Activated CD4-positive, alpha-beta T cell treated with anti-CD3 and anti-CD28 coated beads, Interleukin-2, amount 10 ng/mL, durations not matched to agents 24 days and 14 days (primary cell): Measurements from ENCODE around the gene NOTCH4. TPM values are rescaled to one million over a fixed set of nuclear protein-coding genes. Genes with fewer than 3 reads are reported as not detected.

Source experiments
- DNase-seq: peaks from one replicate; pipeline ENCODE4 v3.0.0; 2022
- H3K27ac Mint-ChIP-seq: one replicate; pipeline ENCODE4 v1.8.0; 2022; ENCODE audit warnings: mild to moderate bottlenecking, mixed read lengths
- H3K27me3 Mint-ChIP-seq: one replicate; pipeline ENCODE4 v1.8.0; 2022; ENCODE audit warnings: mixed read lengths
- H3K36me3 Mint-ChIP-seq: one replicate; pipeline ENCODE4 v1.8.0; 2022; ENCODE audit warnings: low read depth, mild to moderate bottlenecking, mixed read lengths
- H3K4me1 Mint-ChIP-seq: one replicate; pipeline ENCODE4 v1.8.0; 2021; ENCODE audit warnings: mixed read lengths
- H3K4me3 Mint-ChIP-seq: one replicate; pipeline ENCODE4 v1.8.0; 2022; ENCODE audit warnings: mild to moderate bottlenecking, moderate library complexity, mixed read lengths
- H3K9me3 Mint-ChIP-seq: one replicate; pipeline ENCODE4 v1.8.0; 2021; ENCODE audit warnings: mixed read lengths
- intact Hi-C: fragments of 100-400 bp; cut with micrococcal nuclease; formaldehyde crosslinking; loops from one replicate; pipeline ENCODE4 v1.15.1; 2023
- total RNA-seq: library from RNA; stranded (reverse); gene quantifications from 2 replicates; pipeline ENCODE4 v1.2.3, GENCODE V29; 2022

Gene NOTCH4
- total RNA-seq, 1 donor from 2014 or later = 0.37 TPM

- no peak overlapping the region for H3K27ac Mint-ChIP-seq
- H3K27me3 Mint-ChIP-seq = no peaks in the 10 kb centered on the region
- H3K4me1 Mint-ChIP-seq = peaks cover 13% of the 10 kb centered on the region
- H3K36me3 Mint-ChIP-seq = peaks cover 26% of the 10 kb centered on the region
- H3K9me3 Mint-ChIP-seq = no peaks in the 10 kb centered on the region
- intact Hi-C loops = no loop called here
- H3K4me3 Mint-ChIP-seq = no peak overlapping the region
- no peak for DNase-seq
These were observed 55.5 kb downstream of the NOTCH4 start for GRCh38 chr6:32168350-32168749.

GRCh38 chr6:32167761-32168262 is 56.1 kb downstream of the NOTCH4 start:
- no peak for DNase-seq
- Mint-ChIP-seq H3K4me1 (peaks cover 8% of the 10 kb centered on the region), H3K4me3 (no peak overlapping the region), H3K9me3 (no peaks in the 10 kb centered on the region), H3K27me3 (no peaks in the 10 kb centered on the region), H3K27ac (no peak overlapping the region), H3K36me3 (peaks cover 26% of the 10 kb centered on the region)
- intact Hi-C loops = no loop called here

- intact Hi-C loops = no loop called here
- no peak for DNase-seq
- no peak overlapping the region for H3K27ac Mint-ChIP-seq
- no peaks in the 10 kb centered on the region for H3K27me3 Mint-ChIP-seq
- peaks cover 26% of the 10 kb centered on the region for H3K36me3 Mint-ChIP-seq
- H3K4me1 Mint-ChIP-seq = peaks cover 5% of the 10 kb centered on the region
- no peak overlapping the region for H3K4me3 Mint-ChIP-seq
- no peaks in the 10 kb centered on the region for H3K9me3 Mint-ChIP-seq
These were observed 56.6 kb downstream of the NOTCH4 start for GRCh38 chr6:32167154-32167760.

- H3K36me3 Mint-ChIP-seq = peaks cover 26% of the 10 kb centered on the region
- DNase-seq = no peak
- H3K9me3 Mint-ChIP-seq = no peaks in the 10 kb centered on the region
- no peaks in the 10 kb centered on the region for H3K27me3 Mint-ChIP-seq
- peaks cover 5% of the 10 kb centered on the region for H3K4me1 Mint-ChIP-seq
- no peak overlapping the region for H3K27ac Mint-ChIP-seq
- no peak overlapping the region for H3K4me3 Mint-ChIP-seq
- intact Hi-C loops = no loop called here
These were observed 57.3 kb downstream of the NOTCH4 start for GRCh38 chr6:32166411-32167061.

- intact Hi-C loops = no loop called here
- Mint-ChIP-seq H3K4me3 (no peak within 1 kb of the TSS), H3K36me3 (peaks cover 12% of the 10 kb centered on the region), H3K9me3 (no peaks in the 10 kb centered on the region), H3K27ac (no peak within 1 kb of the TSS), H3K4me1 (peaks cover 2% of the 10 kb centered on the region), H3K27me3 (no peaks in the 10 kb centered on the region)
- DNase-seq = no peak
These were observed 59.6 kb downstream of the NOTCH4 start, which contains the start of gene EGFL8 for GRCh38 chr6:32164295-32164694. Gene EGFL8 (plus strand): TSS chr6:32164595. CDS start chr6:32166166, 1,571 bp downstream.

GRCh38 chr6:32163559-32164258 is 60.2 kb downstream of the NOTCH4 start:
- H3K36me3 Mint-ChIP-seq = peaks cover 10% of the 10 kb centered on the region
- no peaks in the 10 kb centered on the region for H3K27me3 Mint-ChIP-seq
- no peaks in the 10 kb centered on the region for H3K9me3 Mint-ChIP-seq
- intact Hi-C loops = no loop called here
- no peaks in the 10 kb centered on the region for H3K4me1 Mint-ChIP-seq
- no peak overlapping the region for H3K27ac Mint-ChIP-seq
- H3K4me3 Mint-ChIP-seq = no peak overlapping the region
- DNase-seq = no peak

- no peaks in the 10 kb centered on the region for H3K9me3 Mint-ChIP-seq
- peaks cover 3% of the 10 kb centered on the region for H3K27me3 Mint-ChIP-seq
These were observed 65.8 kb downstream of the NOTCH4 start for GRCh38 chr6:32158052-32158451.

GRCh38 chr6:32156891-32157290 is 67.0 kb downstream of the NOTCH4 start:
- intact Hi-C loops = loop anchor here (10.0 kb wide), 1 partner anchor 112 kb away; no protein-coding TSS in a partner anchor
- Mint-ChIP-seq H3K9me3 (no peaks in the 10 kb centered on the region), H3K27ac (no peak overlapping the region), H3K27me3 (peaks cover 14% of the 10 kb centered on the region), H3K4me1 (peaks cover 19% of the 10 kb centered on the region), H3K36me3 (peaks cover 8% of the 10 kb centered on the region), H3K4me3 (no peak overlapping the region)
- DNase-seq = no peak

More at GRCh38 chr6:32158052-32158451, 65.8 kb downstream of the NOTCH4 start:
- DNase-seq = no peak
- H3K4me1 Mint-ChIP-seq = peaks cover 13% of the 10 kb centered on the region
- intact Hi-C loops = loop anchor here (10.0 kb wide), 1 partner anchor 113 kb away; no protein-coding TSS in a partner anchor
- H3K4me3 Mint-ChIP-seq = no peak overlapping the region
- peaks cover 8% of the 10 kb centered on the region for H3K36me3 Mint-ChIP-seq
- no peak overlapping the region for H3K27ac Mint-ChIP-seq

GRCh38 chr6:32154514-32155161 is 69.2 kb downstream of the NOTCH4 start:
- Mint-ChIP-seq H3K4me1 (peaks cover 27% of the 10 kb centered on the region), H3K27me3 (peaks cover 29% of the 10 kb centered on the region), H3K27ac (peak overlapping the region; percentile 72), H3K4me3 (peak overlapping the region; percentile 84), H3K36me3 (peaks cover 8% of the 10 kb centered on the region), H3K9me3 (no peaks in the 10 kb centered on the region)
- DNase-seq = peak; percentile 90
- intact Hi-C loops = loop anchor here (1.0 to 10.0 kb wide), 6 partner anchors 22 to 110 kb away; partner anchors contain the start of genes AGPAT1 and ATF6B

- peak; percentile 89 for DNase-seq
These were observed 70.0 kb downstream of the NOTCH4 start, which contains the start of gene PPT2 for GRCh38 chr6:32153564-32154513. Gene PPT2 (plus strand): TSS chr6:32154141. CDS start chr6:32154595, 454 bp downstream.

GRCh38 chr6:32152769-32153563 is 70.9 kb downstream of the NOTCH4 start:
- Mint-ChIP-seq H3K4me1 (peaks cover 38% of the 10 kb centered on the region), H3K27ac (peak overlapping the region; percentile 35), H3K36me3 (peaks cover 7% of the 10 kb centered on the region), H3K4me3 (peak overlapping the region; percentile 66), H3K27me3 (peaks cover 42% of the 10 kb centered on the region), H3K9me3 (no peaks in the 10 kb centered on the region)
- DNase-seq = no peak
- intact Hi-C loops = loop anchor here (10.0 kb wide), 1 partner anchor 108 kb away; no protein-coding TSS in a partner anchor

More at GRCh38 chr6:32153564-32154513, 70.0 kb downstream of the NOTCH4 start, which contains the start of gene PPT2:
- peak within 1 kb of the TSS; percentile 84 for H3K4me3 Mint-ChIP-seq
- peak within 1 kb of the TSS; percentile 72 for H3K27ac Mint-ChIP-seq
- H3K36me3 Mint-ChIP-seq = peaks cover 8% of the 10 kb centered on the region
- peaks cover 31% of the 10 kb centered on the region for H3K4me1 Mint-ChIP-seq
- H3K9me3 Mint-ChIP-seq = no peaks in the 10 kb centered on the region
- intact Hi-C loops = loop anchor here (1.0 to 10.0 kb wide), 6 partner anchors 22 to 109 kb away; partner anchors contain the start of genes AGPAT1 and ATF6B
- peaks cover 34% of the 10 kb centered on the region for H3K27me3 Mint-ChIP-seq
